Naive thymus-derived CD4-positive, alpha-beta T cell (primary cell): Measurements from ENCODE around the gene SPOP. TPM values are rescaled to one million over a fixed set of nuclear protein-coding genes. Genes with fewer than 3 reads are reported as not detected.

Experiments
- ATAC-seq: fragments of 150-1000 bp; cut with Tn5 transposase; 2 replicates; pipeline ENCODE4 v1.10.0; 2021; ENCODE audit warnings: mild to moderate bottlenecking, moderate library complexity
- CTCF ChIA-PET: fragments of 350-600 bp; sonication (Branson Sonifier 250); formaldehyde crosslinking; loops from one replicate; lab custom pipeline; 2021; ENCODE audit warnings: antibody characterized with exemption; lab: Charles Lee
- POLR2A ChIA-PET: fragments of 350-600 bp; sonication (Branson Sonifier 250); formaldehyde crosslinking; loops from one replicate; lab custom pipeline; 2021; ENCODE audit warnings: antibody characterized with exemption, inconsistent platforms; lab: Charles Lee
- DNase-seq, 9 donors: peaks; one replicate each; pipeline versions ENCODE4 v3.0.0 to v3.0.0-alpha.2; 2020 to 2022; ENCODE audit warnings: mixed read lengths in 1 of 9
- H3K27ac ChIP-seq: one replicate; pipeline ENCODE4 v1.7.0; 2013; ENCODE audit warnings: mild to moderate bottlenecking, low read depth, low read length, moderate library complexity
- H3K27me3 ChIP-seq, 2 donors: one replicate each; pipeline ENCODE4 v1.7.0; 2013; ENCODE audit warnings: low read length in 2 of 2, mild to moderate bottlenecking in 2 of 2, moderate library complexity in 2 of 2; ENCODE audit not compliant: control insufficient read depth in 2 of 2, insufficient read depth in 2 of 2
- H3K36me3 ChIP-seq, 3 experiments: 1 replicate in 2 of 3; 2 replicates in 1 of 3; pipeline ENCODE4 v1.7.0; 2013; ENCODE audit warnings: low read length in 3 of 3, mild to moderate bottlenecking in 3 of 3, moderate library complexity in 1 of 3; ENCODE audit not compliant: insufficient read depth in 3 of 3, control insufficient read depth in 2 of 3
- H3K4me1 ChIP-seq, 2 donors: one replicate each; pipeline ENCODE4 v1.7.0; 2013; ENCODE audit warnings: low read length in 2 of 2, mild to moderate bottlenecking in 2 of 2, moderate library complexity in 1 of 2; ENCODE audit not compliant: control insufficient read depth in 2 of 2, insufficient read depth in 2 of 2
- H3K4me3 ChIP-seq: 2 replicates; pipeline ENCODE4 v1.7.0; 2013; ENCODE audit warnings: mild to moderate bottlenecking, low read length
- H3K9me3 ChIP-seq, 3 experiments: 1 replicate in 2 of 3; 2 replicates in 1 of 3; pipeline ENCODE4 v1.7.0; 2013; ENCODE audit warnings: low read length in 3 of 3; ENCODE audit not compliant: control insufficient read depth in 2 of 3
- H3K27ac Mint-ChIP-seq, 9 donors: one replicate each; pipeline ENCODE4 v1.8.0; 2020 to 2022; ENCODE audit warnings: mixed read lengths in 9 of 9, mild to moderate bottlenecking in 8 of 9, moderate library complexity in 5 of 9, inconsistent platforms in 2 of 9
- H3K27me3 Mint-ChIP-seq, 5 donors: one replicate each; pipeline ENCODE4 v1.8.0; 2021 to 2022; ENCODE audit warnings: mixed read lengths in 5 of 5, mild to moderate bottlenecking in 1 of 5
- H3K36me3 Mint-ChIP-seq, 5 donors: one replicate each; pipeline ENCODE4 v1.8.0; 2020 to 2022; ENCODE audit warnings: mixed read lengths in 5 of 5, mild to moderate bottlenecking in 3 of 5, inconsistent platforms in 1 of 5
- H3K4me1 Mint-ChIP-seq, 7 donors: one replicate each; pipeline ENCODE4 v1.8.0; 2020 to 2022; ENCODE audit warnings: mixed read lengths in 7 of 7, mild to moderate bottlenecking in 3 of 7, inconsistent platforms in 1 of 7
- H3K4me3 Mint-ChIP-seq, 10 donors: one replicate each; pipeline ENCODE4 v1.8.0; 2020 to 2022; ENCODE audit warnings: mild to moderate bottlenecking in 10 of 10, mixed read lengths in 10 of 10, moderate library complexity in 6 of 10, inconsistent platforms in 2 of 10
- H3K9me3 Mint-ChIP-seq, 11 donors: one replicate each; pipeline ENCODE4 v1.8.0; 2020 to 2022; ENCODE audit warnings: mixed read lengths in 11 of 11, mild to moderate bottlenecking in 4 of 11, inconsistent platforms in 1 of 11, moderate library complexity in 1 of 11
- intact Hi-C, 2 donors: fragments of 100-400 bp; cut with micrococcal nuclease; formaldehyde crosslinking; loops; one replicate each; pipeline ENCODE4 v1.15.1; 2023
- polyA plus RNA-seq, 2 donors: library from polyadenylated mRNA; unstranded; fragments of 300-500 nt; fragmentation: Illumina TruSeq; gene quantifications; one replicate each; pipeline ENCODE4 v1.2.3, GENCODE V29; 2021
- total RNA-seq, 6 experiments: library from RNA in 5 of 6; stranded (reverse) in 5 of 6; gene quantifications; 1 replicate in 5 of 6; 2 replicates in 1 of 6; pipeline ENCODE4 v1.2.3 and lab custom pipeline; 2021 to 2026

Gene SPOP
- total and polyA plus RNA-seq, 7 experiments from 2014 or later = 59.6 to 151 (median 81.2) TPM

GRCh38 chr17:49583226-49583625 lies 94.7 kb downstream of the SPOP start:
- DNase-seq (no peak), ATAC-seq (no peak)
- H3K4me3 Mint-ChIP-seq = no peak overlapping the region
- H3K27me3 Mint-ChIP-seq = peaks cover 1 to 9% (median 5%) of the 10 kb centered on the region in 5 donors
- H3K4me1 ChIP-seq = no peaks in the 10 kb centered on the region
- no peak overlapping the region for H3K4me3 ChIP-seq
- H3K9me3 Mint-ChIP-seq = peaks cover 0 to 2% (median 0%) of the 10 kb centered on the region in 11 donors
- H3K9me3 ChIP-seq = no peaks in the 10 kb centered on the region
- peaks cover 0 to 5% (median 0%) of the 10 kb centered on the region in 7 donors for H3K4me1 Mint-ChIP-seq
- H3K27me3 ChIP-seq = no peaks in the 10 kb centered on the region
- ChIA-PET CTCF (no interaction called here), POLR2A (interaction anchor here (0.6 kb wide), 1 partner anchor 169 kb away, joined by 4 read pairs; no protein-coding TSS in a partner anchor)
- H3K36me3 ChIP-seq = no peaks in the 10 kb centered on the region
- no peak overlapping the region for H3K27ac Mint-ChIP-seq
- peaks cover 0 to 4% (median 0%) of the 10 kb centered on the region in 5 donors for H3K36me3 Mint-ChIP-seq
- H3K27ac ChIP-seq = no peak overlapping the region
- intact Hi-C loops = no loop called here

GRCh38 chr17:49582789-49583188 lies 95.1 kb downstream of the SPOP start:
- CTCF ChIA-PET = no interaction called here
- Histone ChIP-seq H3K36me3 (no peaks in the 10 kb centered on the region), H3K9me3 (no peaks in the 10 kb centered on the region), H3K4me3 (no peak overlapping the region), H3K27ac (no peak overlapping the region), H3K4me1 (no peaks in the 10 kb centered on the region), H3K27me3 (no peaks in the 10 kb centered on the region)
- peaks cover 0 to 5% (median 0%) of the 10 kb centered on the region in 7 donors for H3K4me1 Mint-ChIP-seq
- H3K27ac Mint-ChIP-seq = no peak overlapping the region
- no peak overlapping the region for H3K4me3 Mint-ChIP-seq
- DNase-seq (no peak), ATAC-seq (no peak)
- H3K36me3 Mint-ChIP-seq = peaks cover 0 to 4% (median 0%) of the 10 kb centered on the region in 5 donors
- peaks cover 6 to 13% (median 8%) of the 10 kb centered on the region in 5 donors for H3K27me3 Mint-ChIP-seq
- POLR2A ChIA-PET = interaction anchor here (0.6 kb wide), 1 partner anchor 170 kb away, joined by 4 read pairs; no protein-coding TSS in a partner anchor
- intact Hi-C loops = no loop called here
- peaks cover 0 to 2% (median 0%) of the 10 kb centered on the region in 11 donors for H3K9me3 Mint-ChIP-seq

GRCh38 chr17:49582055-49582722 lies 95.7 kb downstream of the SPOP start:
- intact Hi-C loops = no loop called here
- no peak for ATAC-seq
- Mint-ChIP-seq H3K36me3 (peaks cover 0 to 4% (median 0%) of the 10 kb centered on the region in 5 donors), H3K27me3 (peaks cover 11 to 19% (median 14%) of the 10 kb centered on the region in 5 donors), H3K4me3 (no peak overlapping the region), H3K9me3 (peaks cover 0 to 2% (median 0%) of the 10 kb centered on the region in 11 donors), H3K4me1 (peaks cover 0 to 5% (median 0%) of the 10 kb centered on the region in 7 donors), H3K27ac (no peak overlapping the region)
- CTCF ChIA-PET = no interaction called here
- no peak for DNase-seq
- Histone ChIP-seq H3K36me3 (no peaks in the 10 kb centered on the region), H3K4me3 (no peak overlapping the region), H3K27ac (no peak overlapping the region), H3K4me1 (no peaks in the 10 kb centered on the region), H3K9me3 (no peaks in the 10 kb centered on the region), H3K27me3 (peaks cover 0 to 2% of the 10 kb centered on the region in 2 donors)
- POLR2A ChIA-PET = no interaction called here

DNA sequence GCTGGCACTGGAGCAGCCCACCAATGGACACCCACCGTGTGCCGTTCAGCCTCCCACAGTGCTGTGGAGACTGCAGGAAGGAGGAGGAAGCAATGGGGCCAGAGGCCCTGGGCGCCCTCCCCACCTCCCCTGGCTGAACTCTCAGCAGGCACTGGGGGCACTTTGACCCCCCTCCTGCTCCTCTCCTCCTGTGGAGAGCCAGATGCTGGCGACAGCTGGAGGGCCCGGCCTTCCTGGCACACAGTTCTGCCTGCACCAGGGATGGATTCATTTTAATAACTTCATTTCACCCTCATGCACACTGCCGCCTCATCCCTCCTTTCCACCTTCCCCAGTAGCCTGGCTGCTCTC lies 96.3 kb downstream of the SPOP start:
- H3K36me3 ChIP-seq = no peaks in the 10 kb centered on the region
- H3K4me3 ChIP-seq = no peak overlapping the region
- no peaks in the 10 kb centered on the region for H3K9me3 ChIP-seq
- peaks cover 16 to 24% (median 17%) of the 10 kb centered on the region in 5 donors for H3K27me3 Mint-ChIP-seq
- DNase-seq = no peak
- H3K4me3 Mint-ChIP-seq = no peak overlapping the region
- H3K4me1 ChIP-seq = no peaks in the 10 kb centered on the region
- H3K36me3 Mint-ChIP-seq = peaks cover 0 to 1% (median 0%) of the 10 kb centered on the region in 5 donors
- peaks cover 0 to 7% (median 4%) of the 10 kb centered on the region in 7 donors for H3K4me1 Mint-ChIP-seq
- peaks cover 0 to 2% (median 0%) of the 10 kb centered on the region in 11 donors for H3K9me3 Mint-ChIP-seq
- no peak overlapping the region for H3K27ac ChIP-seq
- CTCF ChIA-PET = no interaction called here
- no peak overlapping the region for H3K27ac Mint-ChIP-seq
- peaks cover 0 to 8% of the 10 kb centered on the region in 2 donors for H3K27me3 ChIP-seq
- no peak for ATAC-seq
- POLR2A ChIA-PET = no interaction called here
- intact Hi-C loops = no loop called here

DNA sequence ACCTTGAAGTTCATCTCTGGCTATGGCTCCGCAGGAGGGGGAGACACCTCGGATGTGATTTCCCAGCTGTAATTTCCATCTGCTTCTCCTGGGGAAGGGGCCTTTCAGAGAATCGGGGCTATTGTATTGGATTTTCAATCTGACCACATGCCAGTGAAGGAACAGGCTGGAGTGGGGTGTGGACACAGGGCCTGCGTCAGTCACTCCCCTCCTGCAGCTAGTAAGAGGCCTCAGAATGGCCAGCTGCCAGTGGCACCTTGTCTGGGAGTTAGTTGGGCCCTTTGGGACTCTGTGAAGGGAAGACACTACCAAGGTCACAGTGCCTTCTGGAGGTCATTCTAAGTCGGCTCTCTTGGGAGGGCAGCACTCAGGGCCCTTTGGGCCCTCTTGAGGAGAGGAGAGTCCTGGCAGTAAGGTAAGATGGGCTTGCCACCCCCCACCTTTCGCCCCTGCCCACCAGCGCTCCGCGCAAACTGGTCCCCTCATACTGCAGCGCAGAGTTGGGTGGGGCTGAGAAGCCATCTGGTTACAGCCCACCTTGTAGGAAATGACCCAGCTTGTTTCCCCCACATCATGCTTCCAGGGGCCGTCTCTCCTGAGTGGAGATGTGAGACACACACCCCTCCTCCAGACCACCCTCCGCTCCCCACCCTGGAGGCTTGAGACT lies 96.8 kb downstream of the SPOP start:
- intact Hi-C loops = no loop called here

GRCh38 chr17:49580055-49580721 lies 97.7 kb downstream of the SPOP start:
- Histone ChIP-seq H3K27ac (no peak overlapping the region), H3K9me3 (no peaks in the 10 kb centered on the region), H3K4me1 (peaks cover 4 to 9% of the 10 kb centered on the region in 2 donors), H3K27me3 (peaks cover 0 to 15% of the 10 kb centered on the region in 2 donors), H3K4me3 (no peak overlapping the region), H3K36me3 (no peaks in the 10 kb centered on the region)
- Mint-ChIP-seq H3K27ac (no peak overlapping the region), H3K9me3 (peaks cover 0 to 2% (median 0%) of the 10 kb centered on the region in 11 donors), H3K4me1 (peaks cover 0 to 9% (median 4%) of the 10 kb centered on the region in 7 donors), H3K27me3 (peaks cover 16 to 32% (median 19%) of the 10 kb centered on the region in 5 donors), H3K36me3 (no peaks in the 10 kb centered on the region), H3K4me3 (no peak overlapping the region)
- ATAC-seq (no peak), DNase-seq (no peak)
- ChIA-PET POLR2A (interaction anchor here (1.0 kb wide), 1 partner anchor 109 kb away, joined by 3 read pairs; no protein-coding TSS in a partner anchor), CTCF (no interaction called here)
- intact Hi-C loops = no loop called here

More for the DNA sequence above, 96.8 kb downstream of the SPOP start:
- no peaks in the 10 kb centered on the region for H3K36me3 Mint-ChIP-seq
- ChIA-PET POLR2A (interaction anchor here (1.0 kb wide), 1 partner anchor 108 kb away, joined by 3 read pairs; no protein-coding TSS in a partner anchor), CTCF (no interaction called here)
- Histone ChIP-seq H3K4me1 (peaks cover 3 to 4% of the 10 kb centered on the region in 2 donors), H3K27me3 (peaks cover 0 to 11% of the 10 kb centered on the region in 2 donors), H3K4me3 (no peak overlapping the region), H3K9me3 (no peaks in the 10 kb centered on the region), H3K27ac (no peak overlapping the region), H3K36me3 (no peaks in the 10 kb centered on the region)
- peaks cover 0 to 7% (median 4%) of the 10 kb centered on the region in 7 donors for H3K4me1 Mint-ChIP-seq
- no peak overlapping the region for H3K4me3 Mint-ChIP-seq
- ATAC-seq (no peak), DNase-seq (no peak)
- peaks cover 16 to 27% (median 18%) of the 10 kb centered on the region in 5 donors for H3K27me3 Mint-ChIP-seq
- no peak overlapping the region for H3K27ac Mint-ChIP-seq
- peaks cover 0 to 2% (median 0%) of the 10 kb centered on the region in 11 donors for H3K9me3 Mint-ChIP-seq
